Upper lobe of right lung (tissue), 1 donor: ENCODE results near the gene IL9R. TPM values are rescaled to one million over a fixed set of nuclear protein-coding genes. Genes with fewer than 3 reads are reported as not detected.

Source experiments
- ATAC-seq: fragments of 200-7000 bp; cut with Tn5 transposase; one replicate; pipeline ENCODE4 v1.9.1; 2020; ENCODE audit warnings: mild to moderate bottlenecking, moderate library complexity
- DNase-seq: peaks from one replicate; pipeline ENCODE4 v3.0.0-alpha.2; 2020
- H3K27ac ChIP-seq: fragments of 200-600 bp; one replicate; pipeline ENCODE4 v1.8.0; 2022
- H3K27me3 ChIP-seq: fragments of 200-600 bp; one replicate; pipeline ENCODE4 v1.8.0; 2022; ENCODE audit warnings: mild to moderate bottlenecking
- H3K36me3 ChIP-seq: fragments of 200-600 bp; one replicate; pipeline ENCODE4 v1.8.0; 2022
- H3K4me1 ChIP-seq: fragments of 200-600 bp; one replicate; pipeline ENCODE4 v1.8.0; 2022
- H3K4me3 ChIP-seq: fragments of 200-600 bp; one replicate; pipeline ENCODE4 v1.8.0; 2022; ENCODE audit warnings: mild to moderate bottlenecking
- H3K9me3 ChIP-seq: fragments of 200-600 bp; one replicate; pipeline ENCODE4 v1.8.0; 2022
- intact Hi-C: fragments of 100-400 bp; cut with DNase I; formaldehyde crosslinking; loops from one replicate; pipeline ENCODE4 v1.11.0; 2022
- total RNA-seq: library from RNA; stranded (reverse); fragmentation: NEBNext Ultra II Directional; extraction: Animal tissue kit (Norgen Biotek cat#: 25700); gene quantifications from one replicate; pipeline ENCODE4 v1.2.1, GENCODE V29; 2021
- TF ChIP-seq, protein P1 (sequence below): fragments of 200-600 bp; IDR thresholded peaks from one replicate; pipeline ENCODE4 v1.8.0; 2022; ENCODE audit warnings: antibody characterized with exemption
- donor health status: DM: no; HTN: yes; CAD: no; lungs with severe emphysema.

IL9R gene
- total RNA-seq, 1 donor from 2014 or later, result 1.2 TPM

- DNase-seq, result no peak
- TF ChIP-seq, protein P1, sequence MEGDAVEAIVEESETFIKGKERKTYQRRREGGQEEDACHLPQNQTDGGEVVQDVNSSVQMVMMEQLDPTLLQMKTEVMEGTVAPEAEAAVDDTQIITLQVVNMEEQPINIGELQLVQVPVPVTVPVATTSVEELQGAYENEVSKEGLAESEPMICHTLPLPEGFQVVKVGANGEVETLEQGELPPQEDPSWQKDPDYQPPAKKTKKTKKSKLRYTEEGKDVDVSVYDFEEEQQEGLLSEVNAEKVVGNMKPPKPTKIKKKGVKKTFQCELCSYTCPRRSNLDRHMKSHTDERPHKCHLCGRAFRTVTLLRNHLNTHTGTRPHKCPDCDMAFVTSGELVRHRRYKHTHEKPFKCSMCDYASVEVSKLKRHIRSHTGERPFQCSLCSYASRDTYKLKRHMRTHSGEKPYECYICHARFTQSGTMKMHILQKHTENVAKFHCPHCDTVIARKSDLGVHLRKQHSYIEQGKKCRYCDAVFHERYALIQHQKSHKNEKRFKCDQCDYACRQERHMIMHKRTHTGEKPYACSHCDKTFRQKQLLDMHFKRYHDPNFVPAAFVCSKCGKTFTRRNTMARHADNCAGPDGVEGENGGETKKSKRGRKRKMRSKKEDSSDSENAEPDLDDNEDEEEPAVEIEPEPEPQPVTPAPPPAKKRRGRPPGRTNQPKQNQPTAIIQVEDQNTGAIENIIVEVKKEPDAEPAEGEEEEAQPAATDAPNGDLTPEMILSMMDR, result no peak
- Histone ChIP-seq H3K4me1 (no peaks in the 10 kb centered on the region), H3K27me3 (no peaks in the 10 kb centered on the region), H3K4me3 (no peak overlapping the region), H3K9me3 (no peaks in the 10 kb centered on the region), H3K27ac (no peak overlapping the region), H3K36me3 (no peaks in the 10 kb centered on the region)
- ATAC-seq, result peak; percentile 28
- intact Hi-C loops, result no loop called here
Observed at GRCh38 chrX:155956099-155956498, 41.4 kb upstream of the IL9R start.

DNA sequence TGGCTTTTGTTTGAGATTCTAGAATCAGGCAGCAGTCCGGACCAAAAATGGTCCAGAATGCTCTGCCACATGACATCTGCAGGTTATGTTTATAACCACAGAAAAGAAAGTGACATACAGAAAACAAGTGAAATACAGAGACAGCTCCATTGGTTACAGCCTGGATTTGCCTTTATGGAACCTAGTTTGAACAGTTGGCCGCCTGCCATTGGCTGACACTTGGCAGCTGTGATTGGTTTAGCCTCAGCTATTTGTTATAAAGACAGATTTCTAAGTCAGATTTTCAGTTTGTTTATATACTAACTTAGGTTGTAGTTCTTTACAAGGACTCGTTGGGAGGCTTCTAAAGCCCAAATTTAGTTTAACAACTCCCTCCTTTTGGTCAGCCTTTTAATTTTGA, 40.8 kb upstream of the IL9R start:
- H3K4me3 ChIP-seq, result no peak overlapping the region
- H3K27me3 ChIP-seq, result no peaks in the 10 kb centered on the region
- TF ChIP-seq, protein P1, result no peak
- intact Hi-C loops, result no loop called here
- ATAC-seq, result no peak
- no peak for DNase-seq
- H3K36me3 ChIP-seq, result no peaks in the 10 kb centered on the region
- H3K9me3 ChIP-seq, result no peaks in the 10 kb centered on the region
- no peak overlapping the region for H3K27ac ChIP-seq
- H3K4me1 ChIP-seq, result no peaks in the 10 kb centered on the region

DNA sequence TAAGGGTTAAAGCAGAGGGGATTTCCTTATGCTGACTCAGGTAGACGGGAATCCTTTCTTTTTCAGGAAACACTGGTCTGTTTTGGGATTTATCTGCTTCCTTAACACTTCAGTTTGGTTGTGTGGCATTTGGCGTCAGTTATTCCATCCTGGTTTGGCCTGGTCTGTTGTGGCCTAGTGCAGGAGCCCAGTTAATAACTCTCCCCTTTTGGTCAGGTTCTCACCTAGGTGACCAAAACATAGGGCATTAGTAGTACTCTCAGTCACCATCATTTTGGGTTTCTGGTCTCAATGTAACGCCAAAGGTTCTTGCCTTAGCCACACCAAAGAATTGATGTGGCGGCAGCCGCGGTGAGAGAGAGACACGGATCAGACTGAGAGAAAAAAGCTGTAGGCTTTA, 39.7 kb upstream of the IL9R start:
- Histone ChIP-seq H3K9me3 (no peaks in the 10 kb centered on the region), H3K27me3 (no peaks in the 10 kb centered on the region), H3K36me3 (no peaks in the 10 kb centered on the region), H3K4me3 (no peak overlapping the region), H3K27ac (no peak overlapping the region), H3K4me1 (no peaks in the 10 kb centered on the region)
- ATAC-seq, result no peak
- TF ChIP-seq, protein P1, result no peak
- intact Hi-C loops, result no loop called here
- DNase-seq, result no peak

- no peak for DNase-seq
- Histone ChIP-seq H3K9me3 (peaks cover 4% of the 10 kb centered on the region), H3K27ac (no peak overlapping the region), H3K4me3 (no peak overlapping the region), H3K27me3 (no peaks in the 10 kb centered on the region), H3K36me3 (no peaks in the 10 kb centered on the region), H3K4me1 (no peaks in the 10 kb centered on the region)
- intact Hi-C loops, result no loop called here
- ATAC-seq, result no peak
- TF ChIP-seq, protein P1, result no peak
Observed at GRCh38 chrX:155959018-155959587, 38.4 kb upstream of the IL9R start.

GRCh38 chrX:155962906-155963305, 34.6 kb upstream of the IL9R start:
- TF ChIP-seq, protein P1, result no peak
- intact Hi-C loops, result no loop called here
- DNase-seq (no peak), ATAC-seq (no peak)
- Histone ChIP-seq H3K9me3 (peaks cover 4% of the 10 kb centered on the region), H3K4me1 (no peaks in the 10 kb centered on the region), H3K27me3 (no peaks in the 10 kb centered on the region), H3K36me3 (no peaks in the 10 kb centered on the region), H3K4me3 (no peak overlapping the region), H3K27ac (no peak overlapping the region)

- H3K27me3 ChIP-seq, result no peaks in the 10 kb centered on the region
- no peak overlapping the region for H3K4me3 ChIP-seq
- peak; percentile 43 for ATAC-seq
- DNase-seq, result no peak
- peaks cover 4% of the 10 kb centered on the region for H3K9me3 ChIP-seq
- TF ChIP-seq, protein P1, result peak; percentile 46
- H3K27ac ChIP-seq, result no peak overlapping the region
- H3K36me3 ChIP-seq, result no peaks in the 10 kb centered on the region
- H3K4me1 ChIP-seq, result no peaks in the 10 kb centered on the region
- intact Hi-C loops, result no loop called here
Observed at GRCh38 chrX:155966876-155967275, 30.6 kb upstream of the IL9R start.
